Renal pelvis (tissue), 4 donors: ENCODE measurements around the gene DPH3. TPM values are rescaled to one million over a fixed set of nuclear protein-coding genes. Genes with fewer than 3 reads are reported as not detected.

Experiments used
- DNase-seq: peaks from one replicate; pipeline ENCODE4 v3.0.0-alpha.2; 2013
- polyA plus RNA-seq, 3 donors: library from polyadenylated mRNA; unstranded; fragments of 120-200 nt; gene quantifications; one replicate each; pipeline ENCODE4 v1.2.1, GENCODE V29; 2013; ENCODE audit not compliant: insufficient read length in 3 of 3

DPH3 gene
- polyA plus RNA-seq, 3 donors: 21.9 to 25.5 (median 24.7) TPM

- DNase-seq: no peak
Observed at GRCh38 chr3:16299746-16300145, 35.0 kb upstream of the DPH3 start.

DNA sequence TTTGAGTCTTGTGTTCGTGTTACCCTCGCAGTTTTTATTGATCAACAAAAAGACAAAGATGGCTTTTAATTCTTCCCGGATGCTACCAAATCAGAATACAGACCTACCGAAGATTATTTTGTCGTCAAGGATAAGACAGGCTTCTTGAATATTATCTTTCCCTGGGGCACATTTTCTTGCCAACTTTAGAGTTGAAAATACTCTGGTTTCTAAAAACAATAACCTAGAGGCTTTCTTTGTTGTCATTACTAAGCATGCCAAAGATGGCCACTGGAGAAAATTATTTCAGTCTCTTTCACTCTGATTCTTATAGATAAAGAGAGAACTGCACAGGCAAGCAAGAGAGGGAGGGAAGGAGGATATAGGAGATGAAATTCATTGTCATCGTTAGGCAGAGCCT, 34.1 kb upstream of the DPH3 start:
- DNase-seq: no peak

DNA sequence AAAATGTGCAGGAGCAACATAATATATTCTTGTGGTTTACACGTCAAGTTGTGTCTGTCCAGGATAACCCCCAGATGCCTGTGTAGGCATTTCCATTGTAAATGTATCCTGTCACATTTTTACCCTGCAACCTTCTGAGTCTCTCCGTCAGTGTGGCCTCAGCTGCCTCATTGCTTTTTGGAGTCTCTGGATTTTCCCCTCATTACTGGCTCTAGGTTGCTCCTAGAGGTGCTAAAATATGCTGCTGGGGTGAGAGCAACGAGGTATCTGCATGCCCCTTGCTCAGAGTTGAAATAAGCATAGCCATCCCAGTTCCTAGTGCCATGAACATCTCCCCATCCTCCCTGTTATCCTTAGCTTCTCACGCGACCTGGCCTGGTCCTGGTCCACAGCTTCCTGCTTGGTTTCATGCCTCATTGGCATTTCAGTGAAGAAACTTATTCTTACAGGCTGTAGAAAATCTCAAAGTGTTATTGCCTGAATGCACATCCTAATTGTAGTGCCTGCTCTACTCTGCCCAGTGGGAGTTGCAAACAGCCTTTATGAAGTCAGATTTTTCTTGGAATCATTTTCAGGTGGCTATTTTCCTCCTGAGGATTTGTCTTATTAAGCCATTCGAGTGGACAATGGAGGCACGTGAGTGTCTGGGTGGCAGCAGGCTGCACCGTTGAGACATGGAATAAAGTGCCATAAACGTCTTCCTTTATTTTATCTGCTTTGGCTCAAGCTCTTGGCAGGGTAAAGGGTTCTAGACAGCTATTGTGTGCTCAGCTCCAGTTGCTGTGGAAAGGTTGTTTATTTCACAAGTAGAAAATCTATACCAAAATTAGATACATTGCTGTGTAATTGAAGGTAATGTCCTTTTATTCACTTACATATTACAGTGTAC, 33.5 kb upstream of the DPH3 start:
- DNase-seq: no peak

GRCh38 chr3:16295298-16295890, 30.7 kb upstream of the DPH3 start:
- no peak for DNase-seq

DNA sequence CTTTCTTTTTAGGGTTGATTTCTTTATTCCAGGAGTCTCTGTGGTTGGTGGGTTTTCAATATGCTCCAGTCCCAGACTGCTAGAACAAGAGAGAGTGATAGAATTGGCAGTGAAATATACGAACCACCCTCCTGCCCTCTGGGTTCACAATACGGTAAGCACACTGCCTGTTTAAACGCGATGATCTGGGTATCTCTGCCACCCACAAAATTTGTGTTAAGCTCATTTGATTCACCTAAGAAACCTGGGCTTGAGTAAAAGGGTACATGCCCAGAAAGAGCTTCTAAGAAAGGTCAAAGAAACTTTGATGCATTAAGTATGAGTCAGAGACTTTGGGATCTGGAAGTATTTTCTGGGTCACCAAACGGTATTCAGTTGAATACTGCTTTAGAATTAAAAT, 30.1 kb upstream of the DPH3 start:
- DNase-seq: no peak

DNA sequence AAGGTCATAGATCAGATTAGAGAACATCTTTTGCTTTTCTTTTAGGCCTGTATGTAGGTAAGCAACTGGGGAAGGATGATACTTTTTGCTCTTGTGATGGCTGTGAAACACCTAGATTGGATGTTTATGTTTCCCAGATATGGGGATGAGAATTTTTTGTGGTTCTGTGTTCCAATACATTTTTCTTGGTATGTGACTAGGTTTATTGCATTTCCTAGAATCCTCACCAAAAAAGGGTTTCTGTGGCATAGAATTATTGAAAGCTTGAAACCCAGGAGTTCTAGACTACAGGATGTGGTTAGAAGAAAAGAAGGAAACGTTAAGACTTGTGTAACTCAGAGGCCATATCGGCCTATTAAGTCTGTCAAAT, 26.1 kb upstream of the DPH3 start:
- no peak for DNase-seq

DNA sequence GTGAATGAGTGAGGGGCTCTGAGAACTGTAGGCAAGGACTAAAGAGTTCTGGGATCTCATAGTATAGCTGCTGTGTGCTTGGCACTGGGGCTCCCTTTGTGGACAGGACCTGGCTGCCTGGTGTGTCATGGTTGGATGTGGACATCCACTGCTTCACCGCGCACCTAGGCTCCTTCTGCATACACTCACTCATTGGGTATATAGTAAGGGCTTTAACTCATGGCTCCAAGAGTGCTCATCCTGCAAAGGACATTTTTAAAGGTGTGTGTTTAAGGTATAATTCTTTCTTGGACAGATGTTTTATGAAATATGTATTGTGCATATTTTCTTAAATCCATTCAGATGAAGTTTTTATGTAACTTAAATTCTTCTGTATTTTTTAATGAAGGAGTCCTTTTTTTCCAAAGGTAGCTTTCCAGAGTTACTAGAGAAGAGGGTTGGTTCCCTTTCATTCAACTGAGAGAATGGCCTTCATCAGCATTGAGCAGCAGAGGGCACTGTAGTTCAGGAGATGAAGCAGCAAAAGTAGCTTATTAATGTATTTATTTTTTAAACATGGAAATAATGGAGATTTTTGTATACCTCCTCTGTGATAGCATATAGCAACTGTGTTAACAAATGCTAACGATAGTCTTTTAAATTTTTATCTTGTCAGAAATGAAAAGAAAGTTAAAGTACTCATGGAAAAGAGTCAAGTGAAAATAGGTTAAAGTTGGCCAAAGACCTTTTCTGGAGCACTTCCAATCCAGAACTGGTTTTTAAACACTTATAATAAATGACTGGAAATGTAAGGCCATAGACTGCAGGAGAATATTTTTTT, 25.5 kb upstream of the DPH3 start:
- DNase-seq: peak; percentile 29

DNA sequence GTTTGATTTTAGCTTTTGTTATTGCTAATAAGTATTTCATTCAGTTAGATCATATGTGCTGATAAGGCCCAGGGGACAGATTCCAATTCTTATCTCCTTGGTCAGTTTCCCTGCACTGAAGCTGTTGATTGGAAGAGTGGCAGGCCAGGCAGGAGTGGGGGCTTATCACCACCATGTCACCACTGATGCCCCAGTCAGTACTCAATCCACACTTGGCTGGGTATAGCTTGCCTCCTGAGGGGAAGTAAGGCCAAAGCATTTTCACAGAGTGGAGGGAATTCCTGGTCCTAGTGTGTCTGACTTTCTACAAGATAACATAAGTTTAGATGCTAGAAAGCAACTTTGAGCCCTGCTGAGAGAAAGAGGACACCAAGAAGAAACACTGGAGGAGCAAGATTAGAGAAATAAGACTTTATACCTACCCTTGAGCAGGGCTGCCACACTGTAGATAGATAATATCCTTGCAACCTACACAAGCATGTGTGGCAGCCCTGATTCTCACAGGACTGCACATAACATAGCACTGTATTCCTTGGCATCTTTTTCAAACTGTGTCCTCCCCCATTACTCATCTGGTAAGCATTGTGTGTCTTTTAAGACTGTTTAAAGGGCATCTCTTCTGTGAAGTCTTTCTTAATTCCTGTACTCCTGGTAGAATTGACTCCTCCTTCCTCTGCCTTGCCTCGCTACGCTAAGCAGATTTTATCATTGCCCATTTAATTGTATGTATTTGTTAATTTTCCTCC, 24.6 kb upstream of the DPH3 start:
- DNase-seq: no peak

DNA sequence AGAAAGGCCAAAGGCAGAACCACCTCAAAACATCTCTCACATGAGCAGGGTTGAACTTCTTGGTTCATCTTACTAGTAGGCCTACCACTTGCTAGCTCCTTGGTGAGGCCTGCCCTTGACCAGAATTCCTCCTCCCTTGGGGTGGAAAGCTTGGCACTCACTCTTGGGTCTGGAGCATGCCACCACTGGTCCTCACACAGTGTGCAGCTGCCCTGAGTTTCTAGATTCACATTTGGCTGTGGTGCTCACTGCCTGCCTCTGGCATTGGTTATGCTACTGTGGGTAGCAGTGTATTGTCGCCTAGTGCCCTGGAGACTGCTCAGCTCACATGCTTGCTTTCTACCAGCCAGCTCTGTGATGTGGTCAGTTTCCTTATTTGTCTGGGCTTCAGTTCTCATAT, 23.9 kb upstream of the DPH3 start:
- no peak for DNase-seq

DNA sequence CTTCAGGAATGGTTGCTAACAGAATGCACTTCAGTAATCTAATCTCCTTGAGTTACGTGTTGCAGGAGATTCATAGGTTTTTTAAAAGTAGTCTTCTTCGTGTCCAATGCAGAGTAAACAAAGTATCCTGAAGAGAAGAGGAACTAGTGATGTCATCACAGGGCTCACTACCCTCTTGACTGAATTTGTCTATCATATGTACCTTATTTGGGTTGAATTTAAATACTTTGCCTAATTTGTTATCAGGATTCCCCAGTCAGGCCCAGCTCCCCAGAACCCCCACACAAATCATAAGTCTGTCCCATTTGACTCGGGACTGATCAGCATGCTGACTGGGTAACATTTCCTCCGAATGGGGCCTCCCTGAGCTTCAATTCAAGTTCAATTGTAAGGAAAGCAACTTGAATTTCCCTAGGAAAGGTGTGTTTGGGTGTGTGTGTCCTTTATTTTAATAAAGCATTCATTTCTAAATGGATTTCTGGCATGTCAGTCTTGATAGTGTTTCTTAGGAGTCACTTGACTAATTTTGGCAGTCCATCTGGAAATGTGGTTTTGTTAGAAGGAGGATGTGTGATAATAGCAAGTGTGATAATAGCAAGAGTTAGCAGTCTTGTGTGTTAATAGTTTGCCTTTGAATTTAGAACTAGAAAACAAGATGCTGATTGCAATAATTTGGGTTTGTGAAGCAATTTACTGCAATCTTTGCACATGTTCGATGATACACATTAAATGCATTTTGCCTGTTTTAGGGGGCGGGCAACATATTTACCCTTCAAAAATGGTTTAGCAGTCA, 22.2 kb upstream of the DPH3 start:
- no peak for DNase-seq

GRCh38 chr3:16286161-16286560, 21.4 kb upstream of the DPH3 start:
- no peak for DNase-seq

DNA sequence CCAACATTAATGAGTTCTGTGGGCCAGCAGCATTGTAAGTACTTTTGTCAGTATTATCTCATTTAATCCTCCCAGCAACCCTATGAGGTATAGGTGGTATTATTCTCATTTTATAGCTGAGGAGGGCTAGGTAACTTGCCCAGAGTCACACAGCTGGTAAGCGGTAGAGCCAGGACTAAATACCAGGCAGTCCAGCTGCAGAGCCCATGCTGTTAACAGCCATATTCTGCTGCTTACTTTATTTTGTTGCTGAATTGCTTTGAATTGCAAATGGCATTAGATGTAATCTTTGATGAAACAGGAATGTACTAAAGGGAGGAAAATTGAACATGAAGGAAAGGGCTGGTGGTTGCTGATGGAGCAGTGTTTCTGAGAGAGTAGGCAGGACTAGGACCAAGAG, 19.9 kb upstream of the DPH3 start:
- DNase-seq: no peak

GRCh38 chr3:16280671-16281070, 15.9 kb upstream of the DPH3 start:
- no peak for DNase-seq

DNA sequence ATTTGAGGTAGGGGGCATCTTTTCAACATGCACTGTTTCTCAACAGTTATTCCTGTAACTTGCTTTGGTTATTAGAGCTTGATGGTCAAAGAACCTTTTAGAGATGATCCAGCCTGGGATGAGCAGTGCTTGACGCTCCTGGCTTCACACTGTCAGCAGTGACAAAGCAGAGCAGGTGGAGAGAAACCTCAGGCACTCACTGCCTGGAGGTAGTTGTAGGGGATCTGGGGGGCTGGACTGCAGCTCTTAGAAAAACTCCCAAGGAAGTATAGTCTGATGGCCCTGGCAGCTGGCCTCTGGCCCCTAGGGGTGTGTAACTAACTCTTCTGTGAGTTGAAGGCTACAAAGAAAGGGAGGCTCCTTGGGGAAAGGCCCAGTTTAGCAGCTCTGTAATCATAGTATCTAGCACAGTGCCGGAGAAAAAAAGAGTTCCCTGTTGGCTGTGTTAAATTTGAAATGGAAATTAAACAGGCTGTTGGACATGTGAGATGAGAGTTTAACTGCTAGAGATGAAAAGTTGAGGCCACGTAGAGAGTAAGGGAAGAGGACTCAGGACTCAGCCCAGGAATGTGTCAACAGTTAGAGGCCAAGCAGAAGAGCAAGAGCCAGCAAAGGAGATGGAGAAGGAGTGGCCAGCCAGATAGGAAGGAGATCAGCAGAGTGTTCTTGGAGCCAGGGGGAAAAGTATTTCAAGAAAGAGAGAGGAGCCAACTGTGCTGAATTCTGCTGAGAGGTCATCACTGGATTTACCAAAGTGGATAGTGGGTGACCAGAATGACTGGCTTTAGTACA, 14.5 kb upstream of the DPH3 start:
- no peak for DNase-seq

DNA sequence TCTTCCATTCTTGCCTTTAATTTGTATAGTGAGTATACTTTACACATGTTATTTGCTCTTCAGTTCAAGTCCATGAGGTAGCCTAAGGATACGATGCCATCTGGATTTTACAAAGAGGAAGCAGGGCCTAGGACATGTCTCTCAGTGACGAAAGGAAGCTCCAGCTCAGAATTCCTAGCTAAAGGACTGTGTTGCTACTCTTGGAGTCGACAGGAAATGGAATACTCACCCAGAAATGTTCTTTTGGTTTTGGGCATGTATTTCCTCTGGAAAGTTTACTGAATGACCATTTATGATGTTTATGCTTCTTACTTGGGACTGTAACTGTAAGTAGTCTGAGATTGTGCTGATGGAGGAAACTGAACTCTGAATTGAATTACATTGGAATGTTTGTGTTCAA, 12.7 kb upstream of the DPH3 start:
- DNase-seq: no peak

DNA sequence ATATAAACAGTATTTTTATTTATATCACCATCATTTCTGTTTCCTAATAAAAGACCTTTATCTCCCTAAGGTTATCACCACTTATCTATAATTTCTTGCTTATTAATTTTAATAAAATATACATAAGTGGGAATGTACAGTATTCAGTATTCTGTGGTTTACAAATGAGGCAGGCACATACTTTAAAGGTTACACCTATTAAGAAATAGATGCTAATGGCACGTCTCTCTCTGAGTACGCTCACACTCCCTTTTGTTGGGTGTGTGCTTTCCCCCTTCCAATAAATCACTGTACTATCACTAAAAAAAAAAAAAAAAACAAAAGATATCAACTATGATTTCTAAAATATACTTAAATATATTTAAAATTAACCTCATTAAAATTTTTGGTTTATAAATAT, 9.1 kb upstream of the DPH3 start:
- no peak for DNase-seq

DNA sequence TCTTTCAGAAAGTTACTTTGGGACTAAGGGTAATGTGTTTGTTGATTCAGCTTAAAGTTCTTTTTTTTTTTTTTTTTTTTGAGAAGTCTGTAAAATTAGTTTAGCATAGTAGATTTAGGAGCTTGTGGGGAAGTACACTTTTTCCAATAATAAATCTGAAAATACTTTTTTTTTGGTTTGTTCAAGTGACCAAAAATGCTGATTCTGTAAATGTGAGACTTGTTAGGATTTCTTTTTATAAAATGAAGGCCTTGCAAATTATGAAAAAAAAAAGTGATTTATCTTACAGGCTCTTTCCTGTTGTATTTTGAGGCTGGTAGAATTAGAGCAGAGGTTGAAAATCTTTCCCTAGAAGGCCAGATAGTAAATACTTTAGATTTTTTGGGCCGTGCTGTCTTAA, 7.8 kb upstream of the DPH3 start:
- DNase-seq: no peak

GRCh38 chr3:16270855-16271254, 6.1 kb upstream of the DPH3 start:
- DNase-seq: no peak

DNA sequence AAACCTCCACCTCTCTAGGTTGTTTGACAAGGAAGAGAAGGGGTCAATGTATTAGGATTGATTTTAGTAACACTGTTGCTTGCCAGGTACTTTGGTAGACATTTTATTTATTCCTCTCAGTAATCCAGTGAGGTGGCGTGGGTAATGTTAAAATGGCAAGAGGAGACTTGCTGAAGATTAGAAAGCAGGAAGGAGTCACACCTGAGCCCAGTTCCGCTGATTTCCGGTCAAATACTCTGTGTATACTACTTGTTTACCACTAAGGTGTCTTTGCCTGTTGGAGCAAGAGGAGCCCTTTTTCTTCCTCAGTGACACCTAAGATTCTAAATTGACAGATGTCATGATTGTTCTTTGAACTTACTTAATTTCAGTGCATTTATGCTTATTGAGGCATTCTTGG, 2.0 kb upstream of the DPH3 start:
- no peak for DNase-seq

GRCh38 chr3:16265455-16265786, 678 bp upstream of the DPH3 start:
- no peak for DNase-seq
